HEK293 (cell line): ENCODE measurements around the gene RSPH1.
A peak's percentile ranks its signal among the peaks of the same experiment; 100 is the strongest.

Source experiments
- CTCF ChIA-PET: fragments of 350-600 bp; formaldehyde crosslinking; extraction: SDS; loops from one replicate; lab custom pipeline; 2021; ENCODE audit warnings: antibody characterized with exemption; lab: Yijun Ruan, JAX
- POLR2A ChIA-PET: fragments of 300-600 bp; formaldehyde crosslinking; extraction: SDS; loops from one replicate; lab custom pipeline; 2020; ENCODE audit warnings: antibody characterized with exemption, inconsistent platforms; lab: Yijun Ruan, JAX
- H3K27ac ChIP-seq: fragments of 200-500 bp; sonication (Bioruptor generic); 2 replicates; pipeline ENCODE4 v1.5.1; 2014; ENCODE audit warnings: low read depth, low read length, control low read depth, inconsistent platforms; ENCODE audit errors: extremely low read depth
- H3K36me3 ChIP-seq, 2 experiments: fragments of 200-500 bp in 1 of 2; sonication (Bioruptor generic) in 1 of 2; 1 replicate in 1 of 2; 2 replicates in 1 of 2; pipeline ENCODE4 v1.5.1; 2014 to 2017; ENCODE audit warnings: inconsistent platforms in 2 of 2, low read length in 2 of 2; ENCODE audit not compliant: control insufficient read depth in 2 of 2, insufficient read depth in 1 of 2
- H3K4me1 ChIP-seq: fragments of 200-500 bp; sonication (Bioruptor generic); 2 replicates; pipeline ENCODE4 v1.5.1; 2014; ENCODE audit warnings: mild to moderate bottlenecking, low read length, inconsistent platforms; ENCODE audit not compliant: control insufficient read depth, insufficient read depth
- H3K4me3 ChIP-seq: 2 replicates; pipeline ENCODE4 v1.5.1; 2011; ENCODE audit warnings: low read depth, mild to moderate bottlenecking, control low read depth, low read length, moderate library complexity
- H3K9me3 ChIP-seq: fragments of 200-500 bp; sonication (Bioruptor generic); 2 replicates; pipeline ENCODE4 v1.5.1; 2014; ENCODE audit warnings: low read depth, low read length, inconsistent platforms; ENCODE audit not compliant: control insufficient read depth, insufficient read depth
- FEZF1 ChIP-seq: fragments of 450-650 bp; formaldehyde crosslinking; IDR thresholded peaks from 2 replicates; pipeline ENCODE4 v1.5.1; 2016; ENCODE audit warnings: missing biosample characterization, missing genetic modification characterization
- IKZF3 ChIP-seq: fragments of 450-650 bp; IDR thresholded peaks from 2 replicates; pipeline ENCODE4 v1.5.0; 2018; ENCODE audit warnings: missing biosample characterization, mild to moderate bottlenecking, missing genetic modification characterization, moderate library complexity
- OSR2 ChIP-seq: fragments of 450-650 bp; formaldehyde crosslinking; IDR thresholded peaks from 2 replicates; pipeline ENCODE4 v1.5.1; 2016; ENCODE audit warnings: missing biosample characterization, missing genetic modification characterization
- PRDM10 ChIP-seq: fragments of 450-650 bp; formaldehyde crosslinking; IDR thresholded peaks from 2 replicates; pipeline ENCODE4 v1.5.1; 2016; ENCODE audit warnings: missing biosample characterization, missing genetic modification characterization
- SCRT2 ChIP-seq: fragments of 450-650 bp; formaldehyde crosslinking; IDR thresholded peaks from 2 replicates; pipeline ENCODE4 v1.5.1; 2016; ENCODE audit warnings: missing biosample characterization, missing genetic modification characterization
- SP3 ChIP-seq: fragments of 450-650 bp; formaldehyde crosslinking; IDR thresholded peaks from 2 replicates; pipeline ENCODE4 v1.5.1; 2016; ENCODE audit warnings: missing biosample characterization, missing genetic modification characterization
- SP7 ChIP-seq: fragments of 450-650 bp; formaldehyde crosslinking; IDR thresholded peaks from 2 replicates; pipeline ENCODE4 v1.5.1; 2016; ENCODE audit warnings: missing biosample characterization, missing genetic modification characterization
- WT1 ChIP-seq: fragments of 450-650 bp; formaldehyde crosslinking; IDR thresholded peaks from 2 replicates; pipeline ENCODE4 v1.5.1; 2016; ENCODE audit warnings: missing biosample characterization, missing genetic modification characterization
- ZBTB1 ChIP-seq: fragments of 450-650 bp; formaldehyde crosslinking; IDR thresholded peaks from 2 replicates; pipeline ENCODE4 v1.5.1; 2016; ENCODE audit warnings: missing biosample characterization, missing genetic modification characterization
- ZBTB48 ChIP-seq: fragments of 450-650 bp; formaldehyde crosslinking; IDR thresholded peaks from 2 replicates; pipeline ENCODE4 v1.5.1; 2016; ENCODE audit warnings: missing biosample characterization, missing genetic modification characterization
- ZBTB7A ChIP-seq: fragments of 450-650 bp; formaldehyde crosslinking; IDR thresholded peaks from 2 replicates; pipeline ENCODE4 v1.5.1; 2016; ENCODE audit warnings: low read depth, missing biosample characterization, missing genetic modification characterization
- ZFP37 ChIP-seq: fragments of 450-650 bp; formaldehyde crosslinking; IDR thresholded peaks from 2 replicates; pipeline ENCODE4 v1.5.1; 2016; ENCODE audit warnings: missing biosample characterization, missing genetic modification characterization
- ZNF239 ChIP-seq: fragments of 450-650 bp; formaldehyde crosslinking; IDR thresholded peaks from 2 replicates; pipeline ENCODE4 v1.5.1; 2016; ENCODE audit warnings: missing biosample characterization, missing genetic modification characterization
- ZNF341 ChIP-seq: fragments of 450-650 bp; formaldehyde crosslinking; IDR thresholded peaks from 2 replicates; pipeline ENCODE4; 2016; ENCODE audit warnings: low read depth, missing biosample characterization, missing genetic modification characterization
- ZNF404 ChIP-seq: fragments of 450-650 bp; formaldehyde crosslinking; IDR thresholded peaks from 2 replicates; pipeline ENCODE4 v1.5.1; 2017; ENCODE audit warnings: missing biosample characterization, missing genetic modification characterization
- ZNF571 ChIP-seq: fragments of 450-650 bp; formaldehyde crosslinking; IDR thresholded peaks from 2 replicates; pipeline ENCODE4 v1.5.0; 2017; ENCODE audit warnings: missing biosample characterization, missing genetic modification characterization
- ZNF600 ChIP-seq: fragments of 450-650 bp; formaldehyde crosslinking; IDR thresholded peaks from 2 replicates; pipeline ENCODE4 v1.5.1; 2016; ENCODE audit warnings: missing biosample characterization, missing genetic modification characterization
- TF ChIP-seq, protein P1 (sequence below): fragments of 450-650 bp; formaldehyde crosslinking; IDR thresholded peaks from 2 replicates; pipeline ENCODE4 v1.5.1; 2016; ENCODE audit warnings: missing biosample characterization, missing genetic modification characterization
- TF ChIP-seq, protein P2 (sequence below): fragments of 450-650 bp; formaldehyde crosslinking; IDR thresholded peaks from 2 replicates; pipeline ENCODE4 v1.5.1; 2016; ENCODE audit warnings: missing biosample characterization, missing genetic modification characterization
- TF ChIP-seq, protein P3 (sequence below): fragments of 450-650 bp; formaldehyde crosslinking; IDR thresholded peaks from 2 replicates; pipeline ENCODE4 v1.5.1; 2017; ENCODE audit warnings: missing biosample characterization, missing genetic modification characterization
- TF ChIP-seq, protein P4 (sequence below): fragments of 450-650 bp; formaldehyde crosslinking; IDR thresholded peaks from 2 replicates; pipeline ENCODE4 v1.5.1; 2016; ENCODE audit warnings: missing biosample characterization, missing genetic modification characterization

The RSPH1 gene

GRCh38 chr21:42468491-42469131, 27.4 kb downstream of the RSPH1 start (continued):
- no peak for TF ChIP-seq ZBTB1 (tag by site-specific recombination)
- TF ChIP-seq ZNF239, result no peak
- 0 out of 2 replicates have a peak, but pooled peaks have one; percentile 50 for TF ChIP-seq ZNF600 (tag by site-specific recombination)
- TF ChIP-seq ZNF571 (tag by site-specific recombination), result no peak
- TF ChIP-seq, protein P1, sequence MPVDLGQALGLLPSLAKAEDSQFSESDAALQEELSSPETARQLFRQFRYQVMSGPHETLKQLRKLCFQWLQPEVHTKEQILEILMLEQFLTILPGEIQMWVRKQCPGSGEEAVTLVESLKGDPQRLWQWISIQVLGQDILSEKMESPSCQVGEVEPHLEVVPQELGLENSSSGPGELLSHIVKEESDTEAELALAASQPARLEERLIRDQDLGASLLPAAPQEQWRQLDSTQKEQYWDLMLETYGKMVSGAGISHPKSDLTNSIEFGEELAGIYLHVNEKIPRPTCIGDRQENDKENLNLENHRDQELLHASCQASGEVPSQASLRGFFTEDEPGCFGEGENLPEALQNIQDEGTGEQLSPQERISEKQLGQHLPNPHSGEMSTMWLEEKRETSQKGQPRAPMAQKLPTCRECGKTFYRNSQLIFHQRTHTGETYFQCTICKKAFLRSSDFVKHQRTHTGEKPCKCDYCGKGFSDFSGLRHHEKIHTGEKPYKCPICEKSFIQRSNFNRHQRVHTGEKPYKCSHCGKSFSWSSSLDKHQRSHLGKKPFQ (tag by site-specific recombination), result peak; percentile 58; the same call in 1 of the 2 replicates
- TF ChIP-seq SP3 (tag by site-specific recombination), result no peak
- TF ChIP-seq, protein P2, sequence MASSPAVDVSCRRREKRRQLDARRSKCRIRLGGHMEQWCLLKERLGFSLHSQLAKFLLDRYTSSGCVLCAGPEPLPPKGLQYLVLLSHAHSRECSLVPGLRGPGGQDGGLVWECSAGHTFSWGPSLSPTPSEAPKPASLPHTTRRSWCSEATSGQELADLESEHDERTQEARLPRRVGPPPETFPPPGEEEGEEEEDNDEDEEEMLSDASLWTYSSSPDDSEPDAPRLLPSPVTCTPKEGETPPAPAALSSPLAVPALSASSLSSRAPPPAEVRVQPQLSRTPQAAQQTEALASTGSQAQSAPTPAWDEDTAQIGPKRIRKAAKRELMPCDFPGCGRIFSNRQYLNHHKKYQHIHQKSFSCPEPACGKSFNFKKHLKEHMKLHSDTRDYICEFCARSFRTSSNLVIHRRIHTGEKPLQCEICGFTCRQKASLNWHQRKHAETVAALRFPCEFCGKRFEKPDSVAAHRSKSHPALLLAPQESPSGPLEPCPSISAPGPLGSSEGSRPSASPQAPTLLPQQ (tag by site-specific recombination), result peak; percentile 58; the same call in 1 of the 2 replicates
- no peak for TF ChIP-seq ZBTB7A (tag by site-specific recombination)

GRCh38 chr21:42467140-42467983, 28.7 kb downstream of the RSPH1 start:
- H3K4me1 ChIP-seq, result peaks cover 23% of the 10 kb centered on the region
- H3K27ac ChIP-seq, result peak overlapping the region; percentile 20; the same call in 1 of the 2 replicates
- H3K4me3 ChIP-seq, result no peak overlapping the region
- H3K36me3 ChIP-seq, result no peaks in the 10 kb centered on the region
- ChIA-PET CTCF (interaction anchor here (0.5 to 1.8 kb wide), 11 partner anchors 8 to 315 kb away, joined by 3 to 6 read pairs (median 4); no protein-coding TSS in a partner anchor), POLR2A (interaction anchor here (0.5 kb wide), 1 partner anchor 12 kb away, joined by 3 read pairs; no protein-coding TSS in a partner anchor)
- H3K9me3 ChIP-seq, result no peaks in the 10 kb centered on the region
- TF ChIP-seq SCRT2 (tag by site-specific recombination) (peak; percentile 94), ZNF404 (no peak), FEZF1 (tag by site-specific recombination) (peak; percentile 88), PRDM10 (0 out of 2 replicates have a peak, but pooled peaks have one; percentile 17), IKZF3 (tag by site-specific recombination) (0 out of 2 replicates have a peak, but pooled peaks have one; percentile 12), WT1 (tag by site-specific recombination) (no peak), ZNF341 (tag by site-specific recombination) (peak; percentile 47; the same call in 1 of the 2 replicates), SP7 (tag by site-specific recombination) (no peak), OSR2 (no peak), ZFP37 (tag by site-specific recombination) (no peak), ZBTB48 (tag by site-specific recombination) (no peak)
- TF ChIP-seq, protein P3, sequence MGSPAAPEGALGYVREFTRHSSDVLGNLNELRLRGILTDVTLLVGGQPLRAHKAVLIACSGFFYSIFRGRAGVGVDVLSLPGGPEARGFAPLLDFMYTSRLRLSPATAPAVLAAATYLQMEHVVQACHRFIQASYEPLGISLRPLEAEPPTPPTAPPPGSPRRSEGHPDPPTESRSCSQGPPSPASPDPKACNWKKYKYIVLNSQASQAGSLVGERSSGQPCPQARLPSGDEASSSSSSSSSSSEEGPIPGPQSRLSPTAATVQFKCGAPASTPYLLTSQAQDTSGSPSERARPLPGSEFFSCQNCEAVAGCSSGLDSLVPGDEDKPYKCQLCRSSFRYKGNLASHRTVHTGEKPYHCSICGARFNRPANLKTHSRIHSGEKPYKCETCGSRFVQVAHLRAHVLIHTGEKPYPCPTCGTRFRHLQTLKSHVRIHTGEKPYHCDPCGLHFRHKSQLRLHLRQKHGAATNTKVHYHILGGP, result no peak
- TF ChIP-seq, protein P2 (tag by site-specific recombination), result 0 out of 2 replicates have a peak, but pooled peaks have one; percentile 37
- TF ChIP-seq, protein P4, sequence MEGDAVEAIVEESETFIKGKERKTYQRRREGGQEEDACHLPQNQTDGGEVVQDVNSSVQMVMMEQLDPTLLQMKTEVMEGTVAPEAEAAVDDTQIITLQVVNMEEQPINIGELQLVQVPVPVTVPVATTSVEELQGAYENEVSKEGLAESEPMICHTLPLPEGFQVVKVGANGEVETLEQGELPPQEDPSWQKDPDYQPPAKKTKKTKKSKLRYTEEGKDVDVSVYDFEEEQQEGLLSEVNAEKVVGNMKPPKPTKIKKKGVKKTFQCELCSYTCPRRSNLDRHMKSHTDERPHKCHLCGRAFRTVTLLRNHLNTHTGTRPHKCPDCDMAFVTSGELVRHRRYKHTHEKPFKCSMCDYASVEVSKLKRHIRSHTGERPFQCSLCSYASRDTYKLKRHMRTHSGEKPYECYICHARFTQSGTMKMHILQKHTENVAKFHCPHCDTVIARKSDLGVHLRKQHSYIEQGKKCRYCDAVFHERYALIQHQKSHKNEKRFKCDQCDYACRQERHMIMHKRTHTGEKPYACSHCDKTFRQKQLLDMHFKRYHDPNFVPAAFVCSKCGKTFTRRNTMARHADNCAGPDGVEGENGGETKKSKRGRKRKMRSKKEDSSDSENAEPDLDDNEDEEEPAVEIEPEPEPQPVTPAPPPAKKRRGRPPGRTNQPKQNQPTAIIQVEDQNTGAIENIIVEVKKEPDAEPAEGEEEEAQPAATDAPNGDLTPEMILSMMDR (tag by site-specific recombination), result peak; percentile 82
